Ishikawa (cell line): ENCODE results near the gene TMEM248.
A peak's percentile ranks its signal among the peaks of the same experiment; 100 is the strongest.

ENCODE experiments used
- CEBPB ChIP-seq: IDR thresholded peaks from 2 replicates; pipeline ENCODE4 v1.6.1; 2012
- CREB1 ChIP-seq: IDR thresholded peaks from 2 replicates; pipeline ENCODE4 v1.6.1; 2012; ENCODE audit warnings: low read depth
- EGR1 ChIP-seq: IDR thresholded peaks from 2 replicates; pipeline ENCODE4 v1.6.1; 2012
- EP300 ChIP-seq: IDR thresholded peaks from 2 replicates; pipeline ENCODE4 v1.6.1; 2012; ENCODE audit warnings: borderline replicate concordance
- FOXM1 ChIP-seq: IDR thresholded peaks from 2 replicates; pipeline ENCODE4 v1.6.1; 2012; ENCODE audit warnings: low read depth, borderline replicate concordance
- NFIC ChIP-seq: IDR thresholded peaks from 2 replicates; pipeline ENCODE4 v1.6.1; 2012
- RAD21 ChIP-seq: IDR thresholded peaks from 2 replicates; pipeline ENCODE4 v1.6.1; 2012; ENCODE audit warnings: low read depth
- TAF1 ChIP-seq: IDR thresholded peaks from 2 replicates; pipeline ENCODE4 v1.6.1; 2012; ENCODE audit warnings: low read depth, mild to moderate bottlenecking
- TCF12 ChIP-seq: IDR thresholded peaks from 2 replicates; pipeline ENCODE4 v1.6.1; 2012; ENCODE audit warnings: low read depth
- TEAD4 ChIP-seq: IDR thresholded peaks from 2 replicates; pipeline ENCODE4 v1.6.1; 2012
- YY1 ChIP-seq: IDR thresholded peaks from 2 replicates; pipeline ENCODE4 v1.6.1; 2012; ENCODE audit warnings: low read depth
- ZBTB7A ChIP-seq: IDR thresholded peaks from 2 replicates; pipeline ENCODE4 v1.6.1; 2012; ENCODE audit warnings: low read depth
- TF ChIP-seq, protein P1 (sequence below): IDR thresholded peaks from 2 replicates; pipeline ENCODE4 v1.6.1; 2012
- TF ChIP-seq, protein P2 (sequence below): IDR thresholded peaks from 2 replicates; pipeline ENCODE4 v1.6.1; 2012; ENCODE audit warnings: low read depth, mild to moderate bottlenecking
- TF ChIP-seq, protein P3 (sequence below): IDR thresholded peaks from 2 replicates; pipeline ENCODE4 v1.6.1; 2012

TMEM248 gene

DNA sequence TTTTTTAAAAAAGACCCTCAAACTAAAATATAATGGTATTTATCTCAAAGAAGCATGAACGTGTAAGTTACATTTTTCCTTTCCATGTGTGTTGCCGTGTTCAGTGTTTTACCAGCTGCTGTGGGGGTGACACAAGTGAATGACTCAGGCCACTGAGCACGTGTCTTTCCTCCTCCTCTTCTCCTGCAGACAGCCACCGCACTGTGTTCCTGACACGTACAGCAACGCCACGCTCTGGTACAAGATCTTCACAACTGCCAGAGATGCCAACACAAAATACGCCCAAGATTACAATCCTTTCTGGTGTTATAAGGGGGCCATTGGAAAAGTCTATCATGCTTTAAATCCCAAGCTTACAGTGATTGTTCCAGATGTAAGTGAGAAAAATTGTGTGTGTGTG lies 29.7 kb downstream of the TMEM248 start:
- TF ChIP-seq TEAD4 (no peak), CREB1 (no peak), EGR1 (no peak), NFIC (no peak), FOXM1 (no peak), YY1 (no peak), TCF12 (no peak), CEBPB (no peak), ZBTB7A (no peak), EP300 (no peak), TAF1 (no peak)
- TF ChIP-seq, protein P1, sequence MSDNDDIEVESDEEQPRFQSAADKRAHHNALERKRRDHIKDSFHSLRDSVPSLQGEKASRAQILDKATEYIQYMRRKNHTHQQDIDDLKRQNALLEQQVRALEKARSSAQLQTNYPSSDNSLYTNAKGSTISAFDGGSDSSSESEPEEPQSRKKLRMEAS: no peak
- TF ChIP-seq, protein P2, sequence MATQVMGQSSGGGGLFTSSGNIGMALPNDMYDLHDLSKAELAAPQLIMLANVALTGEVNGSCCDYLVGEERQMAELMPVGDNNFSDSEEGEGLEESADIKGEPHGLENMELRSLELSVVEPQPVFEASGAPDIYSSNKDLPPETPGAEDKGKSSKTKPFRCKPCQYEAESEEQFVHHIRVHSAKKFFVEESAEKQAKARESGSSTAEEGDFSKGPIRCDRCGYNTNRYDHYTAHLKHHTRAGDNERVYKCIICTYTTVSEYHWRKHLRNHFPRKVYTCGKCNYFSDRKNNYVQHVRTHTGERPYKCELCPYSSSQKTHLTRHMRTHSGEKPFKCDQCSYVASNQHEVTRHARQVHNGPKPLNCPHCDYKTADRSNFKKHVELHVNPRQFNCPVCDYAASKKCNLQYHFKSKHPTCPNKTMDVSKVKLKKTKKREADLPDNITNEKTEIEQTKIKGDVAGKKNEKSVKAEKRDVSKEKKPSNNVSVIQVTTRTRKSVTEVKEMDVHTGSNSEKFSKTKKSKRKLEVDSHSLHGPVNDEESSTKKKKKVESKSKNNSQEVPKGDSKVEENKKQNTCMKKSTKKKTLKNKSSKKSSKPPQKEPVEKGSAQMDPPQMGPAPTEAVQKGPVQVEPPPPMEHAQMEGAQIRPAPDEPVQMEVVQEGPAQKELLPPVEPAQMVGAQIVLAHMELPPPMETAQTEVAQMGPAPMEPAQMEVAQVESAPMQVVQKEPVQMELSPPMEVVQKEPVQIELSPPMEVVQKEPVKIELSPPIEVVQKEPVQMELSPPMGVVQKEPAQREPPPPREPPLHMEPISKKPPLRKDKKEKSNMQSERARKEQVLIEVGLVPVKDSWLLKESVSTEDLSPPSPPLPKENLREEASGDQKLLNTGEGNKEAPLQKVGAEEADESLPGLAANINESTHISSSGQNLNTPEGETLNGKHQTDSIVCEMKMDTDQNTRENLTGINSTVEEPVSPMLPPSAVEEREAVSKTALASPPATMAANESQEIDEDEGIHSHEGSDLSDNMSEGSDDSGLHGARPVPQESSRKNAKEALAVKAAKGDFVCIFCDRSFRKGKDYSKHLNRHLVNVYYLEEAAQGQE: no peak
- TF ChIP-seq, protein P3, sequence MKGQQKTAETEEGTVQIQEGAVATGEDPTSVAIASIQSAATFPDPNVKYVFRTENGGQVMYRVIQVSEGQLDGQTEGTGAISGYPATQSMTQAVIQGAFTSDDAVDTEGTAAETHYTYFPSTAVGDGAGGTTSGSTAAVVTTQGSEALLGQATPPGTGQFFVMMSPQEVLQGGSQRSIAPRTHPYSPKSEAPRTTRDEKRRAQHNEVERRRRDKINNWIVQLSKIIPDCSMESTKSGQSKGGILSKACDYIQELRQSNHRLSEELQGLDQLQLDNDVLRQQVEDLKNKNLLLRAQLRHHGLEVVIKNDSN: no peak

DNA sequence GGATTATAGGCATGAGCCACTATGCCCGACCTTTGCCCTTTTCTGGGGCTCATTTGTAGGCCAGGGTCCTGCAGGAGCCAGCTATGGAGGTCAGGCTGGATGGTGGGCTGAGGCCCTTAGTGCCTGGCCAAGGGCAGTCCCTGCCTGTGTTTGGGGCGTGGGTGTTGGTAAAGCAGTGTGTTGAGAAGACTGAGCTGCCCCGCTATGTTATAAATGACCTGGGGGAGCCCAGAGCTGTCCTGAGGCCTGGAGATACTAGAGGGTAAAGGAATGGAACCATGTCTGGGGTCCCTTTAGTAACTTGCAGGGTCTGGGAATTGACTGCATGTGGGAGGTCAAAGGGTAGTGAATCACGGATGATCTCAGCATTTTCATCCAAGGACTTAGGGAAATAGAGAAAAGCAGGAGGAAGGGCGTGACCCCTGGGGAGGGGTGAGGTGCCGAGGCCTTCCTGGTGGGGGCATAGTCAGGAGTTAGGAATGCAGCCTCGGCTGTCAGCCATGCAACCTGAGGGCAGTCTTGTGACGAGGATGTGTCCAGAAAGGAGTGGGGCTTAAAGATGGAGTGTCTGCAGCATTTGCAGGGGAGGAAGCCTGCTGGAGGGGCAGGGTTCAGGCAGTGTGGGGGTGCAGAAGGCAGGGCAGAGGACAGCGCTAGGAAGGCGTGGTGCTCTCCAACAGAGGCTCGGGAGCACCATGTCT lies 31.5 kb downstream of the TMEM248 start:
- no peak for TF ChIP-seq TAF1
- TF ChIP-seq NFIC: 0 out of 2 replicates have a peak, but pooled peaks have one; percentile 26
- TF ChIP-seq, protein P1: no peak
- peak; percentile 46; the same call in 1 of the 2 replicates for TF ChIP-seq TEAD4

DNA sequence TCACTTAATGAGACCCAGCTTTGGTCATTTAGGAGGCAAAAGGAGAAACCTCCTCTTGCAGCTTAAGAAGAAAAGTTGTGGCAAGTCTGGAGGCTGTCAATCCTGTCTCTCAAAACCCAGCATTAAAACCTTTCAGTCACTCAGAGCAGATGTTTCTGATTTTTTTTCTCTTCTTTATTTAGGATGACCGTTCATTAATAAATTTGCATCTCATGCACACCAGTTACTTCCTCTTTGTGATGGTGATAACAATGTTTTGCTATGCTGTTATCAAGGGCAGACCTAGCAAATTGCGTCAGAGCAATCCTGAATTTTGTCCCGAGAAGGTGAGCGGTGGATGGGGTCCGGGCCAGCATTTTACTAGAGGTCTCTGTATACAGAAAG lies 32.0 kb downstream of the TMEM248 start:
- TF ChIP-seq, protein P1: no peak
- no peak for TF ChIP-seq EP300
- TF ChIP-seq TAF1: no peak
- no peak for TF ChIP-seq CREB1
- TF ChIP-seq YY1: no peak
- no peak for TF ChIP-seq CEBPB
- no peak for TF ChIP-seq NFIC
- TF ChIP-seq TEAD4: no peak
- TF ChIP-seq FOXM1: no peak
- no peak for TF ChIP-seq RAD21
- TF ChIP-seq, protein P2: no peak
- no peak for TF ChIP-seq EGR1
- TF ChIP-seq ZBTB7A: no peak

DNA sequence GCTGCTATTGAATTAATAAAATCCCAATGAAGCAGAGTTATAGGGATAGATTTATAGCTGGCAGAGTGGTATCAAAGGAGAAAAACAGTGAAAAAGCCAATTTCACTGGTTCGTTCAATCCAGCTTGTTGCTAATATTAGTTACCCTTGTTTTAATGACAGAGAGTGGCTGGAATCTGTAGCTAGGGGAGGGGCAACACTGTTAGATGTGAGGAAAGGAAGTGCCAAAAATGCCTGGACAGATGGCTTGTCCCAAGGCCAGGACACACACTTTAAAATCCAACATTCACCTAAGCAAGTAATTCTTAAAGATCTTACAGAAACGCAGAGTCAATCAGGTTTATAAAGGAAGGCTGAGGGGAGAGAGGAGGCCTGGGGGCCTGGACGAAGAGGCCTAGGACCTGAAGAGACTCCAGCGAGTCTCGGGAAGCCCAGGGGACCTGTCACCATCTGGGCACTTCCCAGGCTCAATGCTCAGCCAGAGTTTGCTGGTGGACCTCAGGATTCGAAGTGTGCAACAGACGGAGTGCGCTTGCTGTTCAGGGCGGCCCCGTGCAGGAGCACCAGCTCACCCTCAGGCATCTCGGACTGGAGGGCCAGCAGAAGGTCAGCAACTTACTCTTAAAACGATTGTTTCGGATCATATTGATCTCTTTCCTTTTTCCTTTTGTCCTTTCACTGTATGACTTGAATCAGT lies 36.7 kb downstream of the TMEM248 start:
- no peak for TF ChIP-seq FOXM1
- TF ChIP-seq TCF12: no peak
- TF ChIP-seq CREB1: no peak
- no peak for TF ChIP-seq EGR1
- no peak for TF ChIP-seq YY1
- TF ChIP-seq ZBTB7A: no peak
- TF ChIP-seq, protein P1: no peak

DNA sequence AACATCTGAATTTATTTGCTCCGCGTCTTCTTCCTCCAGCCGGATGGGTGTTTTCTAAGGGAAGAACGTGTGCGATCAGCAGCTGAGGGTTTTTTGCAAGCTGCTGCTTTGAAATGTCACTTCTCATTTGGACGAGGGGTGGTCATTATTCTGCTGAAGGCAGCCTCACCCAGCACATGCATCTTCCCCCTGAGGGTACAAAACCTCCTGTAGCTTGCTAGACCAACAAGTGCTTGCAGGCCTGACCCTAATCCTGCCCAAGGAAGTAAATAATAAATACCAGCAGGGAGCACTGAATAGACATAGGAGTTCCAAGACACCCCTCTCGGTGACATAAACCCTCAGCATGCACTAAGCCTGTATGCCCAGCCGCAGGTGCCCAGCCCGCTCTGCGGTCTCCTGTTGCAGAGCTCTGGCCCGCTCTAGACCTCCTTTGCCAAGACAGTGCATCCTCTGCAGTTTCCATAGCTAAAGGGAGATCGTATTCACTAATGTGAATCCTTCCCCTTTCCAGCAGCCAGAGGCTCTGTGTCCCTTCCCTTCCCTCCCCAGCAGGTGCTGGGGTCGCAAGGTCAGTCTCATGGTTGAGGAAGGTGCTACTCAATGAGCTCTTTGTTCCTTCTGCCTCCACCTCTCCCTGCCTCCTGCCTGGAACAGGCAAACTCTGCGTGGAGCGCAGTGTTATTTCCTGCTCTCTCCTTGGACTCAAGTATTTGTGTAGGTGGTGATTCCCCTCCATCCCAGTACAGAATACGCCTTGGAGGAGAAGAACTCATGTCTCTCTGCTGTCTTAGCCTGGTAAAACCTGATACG lies 37.7 kb downstream of the TMEM248 start:
- TF ChIP-seq EP300 (no peak), RAD21 (no peak), TEAD4 (no peak), CREB1 (no peak), ZBTB7A (no peak), NFIC (no peak), YY1 (no peak), CEBPB (no peak), TAF1 (no peak), FOXM1 (no peak), TCF12 (no peak), EGR1 (no peak)
- TF ChIP-seq, protein P2: no peak
- TF ChIP-seq, protein P1: no peak
- TF ChIP-seq, protein P3: no peak
